ENCODE results near the gene CLTB. TPM values are rescaled to one million over a fixed set of nuclear protein-coding genes. Genes with fewer than 3 reads are reported as not detected.

Gene CLTB
- total and polyA plus RNA-seq, 2 experiments from 2014 or later = 26.8 to 34.0 TPM

GRCh38 chr5:176391999-176392398 is 24.3 kb downstream of the CLTB start:
- H3K4me1 Mint-ChIP-seq = peaks cover 11% of the 10 kb centered on the region; the same call in 2 of the 3 replicates

GRCh38 chr5:176391479-176391878 is 24.9 kb downstream of the CLTB start:
- no peak overlapping the region for H3K4me3 Mint-ChIP-seq
- TF ChIP-seq POLR2AphosphoS5 (IDR thresholded peaks at IDR 0.05; ENCODE audit: low read depth) = no peak
- TF ChIP-seq EZH2phosphoT487 (IDR thresholded peaks at IDR 0.05; ENCODE audit: unreplicated experiment) = no peak
- no peak for TF ChIP-seq JUNB (IDR thresholded peaks at IDR 0.05; ENCODE audit: unreplicated experiment)
- TF ChIP-seq ZNF114 (CRISPR knock-in tag; IDR thresholded peaks at IDR 0.05) = no peak
- peak; percentile 30 to 41; a peak in 2 of 4 replicates for TF ChIP-seq CTCF (conservative IDR thresholded peaks at IDR 0.05; ENCODE audit: low read depth in 2 of 2)

More at GRCh38 chr5:176391999-176392398, 24.3 kb downstream of the CLTB start:
- no peak overlapping the region for H3K27ac ChIP-seq (ENCODE audit: low read depth)
- DNase-seq (ENCODE audit: low spot score) (no peak), ATAC-seq (no peak)
- no peaks in the 10 kb centered on the region for H3K36me3 ChIP-seq (ENCODE audit: insufficient read depth)
- no peak for TF ChIP-seq REST (IDR thresholded peaks at IDR 0.05; ENCODE audit: unreplicated experiment)
- TF ChIP-seq ZNF331 (CRISPR knock-in tag; IDR thresholded peaks at IDR 0.05; ENCODE audit: low read depth) = no peak
- no peak for TF ChIP-seq EZH2 (IDR thresholded peaks at IDR 0.05; ENCODE audit: low read depth, unreplicated experiment)
- Mint-ChIP-seq H3K27ac (no peak overlapping the region), H3K9me3 (no peaks in the 10 kb centered on the region; the same call in 2 of the 3 replicates), H3K4me3 (no peak overlapping the region), H3K27me3 (ENCODE audit: insufficient read depth, low read depth, poor library complexity) (peaks cover 17% of the 10 kb centered on the region), H3K36me3 (ENCODE audit: low read depth) (peaks cover 24% of the 10 kb centered on the region)
- H3K79me2 ChIP-seq (replicated peaks; ENCODE audit: insufficient read depth) = peaks cover 14% of the 10 kb centered on the region
- no peak overlapping the region for H3K4me2 ChIP-seq
- H2AFZ ChIP-seq = no peak overlapping the region
- 0 out of 2 replicates have a peak, but pooled peaks cover 2% of the 10 kb centered on the region for H3F3A ChIP-seq (replicated peaks; ENCODE audit: low read depth)
- peaks cover 4% of the 10 kb centered on the region for H4K20me1 ChIP-seq (replicated peaks; ENCODE audit: insufficient read depth)
- H3K27me3 ChIP-seq (ENCODE audit: insufficient read depth) = no peaks in the 10 kb centered on the region
- no peaks in the 10 kb centered on the region for H3K9me2 ChIP-seq (ENCODE audit: insufficient read depth)
- no peak overlapping the region for H3K4me3 ChIP-seq
- peaks cover 6% of the 10 kb centered on the region; the same call in 1 of the 2 replicates for H3K4me1 ChIP-seq (ENCODE audit: insufficient read depth)

More at GRCh38 chr5:176391479-176391878, 24.9 kb downstream of the CLTB start:
- no peak overlapping the region for H3K27ac Mint-ChIP-seq
- peaks cover 8% of the 10 kb centered on the region for H4K20me1 ChIP-seq (replicated peaks; ENCODE audit: insufficient read depth)
- ATAC-seq (no peak), DNase-seq (ENCODE audit: low spot score) (peak; percentile 40)
- H3F3A ChIP-seq (replicated peaks; ENCODE audit: low read depth) = peaks cover 5% of the 10 kb centered on the region; the same call in 1 of the 2 replicates
- peaks cover 19% of the 10 kb centered on the region for H3K79me2 ChIP-seq (replicated peaks; ENCODE audit: insufficient read depth)
- H3K36me3 ChIP-seq (ENCODE audit: insufficient read depth) = no peaks in the 10 kb centered on the region; the same call in 1 of the 2 replicates
- no peak overlapping the region for H3K27ac ChIP-seq (ENCODE audit: low read depth)
- peaks cover 16% of the 10 kb centered on the region; the same call in 2 of the 3 replicates for H3K4me1 Mint-ChIP-seq
- H3K36me3 Mint-ChIP-seq (ENCODE audit: low read depth) = peaks cover 29% of the 10 kb centered on the region
- no peaks in the 10 kb centered on the region; the same call in 2 of the 3 replicates for H3K9me3 Mint-ChIP-seq
- H3K4me2 ChIP-seq = no peak overlapping the region
- peaks cover 19% of the 10 kb centered on the region for H3K27me3 Mint-ChIP-seq (ENCODE audit: insufficient read depth, low read depth, poor library complexity)
- no peak overlapping the region for H3K4me3 ChIP-seq
- no peak overlapping the region for H2AFZ ChIP-seq
- peaks cover 9% of the 10 kb centered on the region; the same call in 1 of the 2 replicates for H3K4me1 ChIP-seq (ENCODE audit: insufficient read depth)
- H3K9me2 ChIP-seq (ENCODE audit: insufficient read depth) = no peaks in the 10 kb centered on the region
- H3K27me3 ChIP-seq (ENCODE audit: insufficient read depth) = no peaks in the 10 kb centered on the region
